ENCODE results near the gene ADGRF4.

GRCh38 chr6:47769982-47770381 is 71.6 kb downstream of the ADGRF4 start:
- TF ChIP-seq EZH2 (IDR thresholded peaks at IDR 0.05; ENCODE audit: low read depth), result no peak
- TF ChIP-seq CTCF (conservative IDR thresholded peaks at IDR 0.05), result no peak

Data from PC-9 (cell line).